Stimulated activated effector memory CD8-positive, alpha-beta T cell treated with anti-CD3 and anti-CD28 coated beads, Interleukin-12 subunit alpha, Interleukin-12 subunit beta, amount 100 ng/mL, for 72 hours (primary cell): ENCODE data around the gene ATP13A1.
A peak's percentile ranks its signal among the peaks of the same experiment; 100 is the strongest.
"Not testable (repeated sequence)": the region's sequence is repeated elsewhere in the genome, so short reads cannot be mapped to it uniquely, and the experiment has no call there.

Experiments used
- ATAC-seq: fragments of 150-1000 bp; cut with Tn5 transposase; 2 replicates; pipeline ENCODE4 v1.10.0; 2021
- DNase-seq, 2 donors: peaks; one replicate each; pipeline ENCODE4 v3.0.0; 2021 to 2022; ENCODE audit warnings: low spot score in 2 of 2
- H3K27ac Mint-ChIP-seq: one replicate; pipeline ENCODE4 v1.8.0; 2022; ENCODE audit warnings: mild to moderate bottlenecking, mixed read lengths
- H3K36me3 Mint-ChIP-seq: one replicate; pipeline ENCODE4 v1.8.0; 2022; ENCODE audit warnings: mild to moderate bottlenecking, mixed read lengths
- H3K4me1 Mint-ChIP-seq: one replicate; pipeline ENCODE4 v1.8.0; 2022; ENCODE audit warnings: mixed read lengths
- H3K4me3 Mint-ChIP-seq: one replicate; pipeline ENCODE4 v1.8.0; 2022; ENCODE audit warnings: mild to moderate bottlenecking, mixed read lengths
- H3K9me3 Mint-ChIP-seq: one replicate; pipeline ENCODE4 v1.8.0; 2022; ENCODE audit warnings: mixed read lengths

ATP13A1 gene

DNA sequence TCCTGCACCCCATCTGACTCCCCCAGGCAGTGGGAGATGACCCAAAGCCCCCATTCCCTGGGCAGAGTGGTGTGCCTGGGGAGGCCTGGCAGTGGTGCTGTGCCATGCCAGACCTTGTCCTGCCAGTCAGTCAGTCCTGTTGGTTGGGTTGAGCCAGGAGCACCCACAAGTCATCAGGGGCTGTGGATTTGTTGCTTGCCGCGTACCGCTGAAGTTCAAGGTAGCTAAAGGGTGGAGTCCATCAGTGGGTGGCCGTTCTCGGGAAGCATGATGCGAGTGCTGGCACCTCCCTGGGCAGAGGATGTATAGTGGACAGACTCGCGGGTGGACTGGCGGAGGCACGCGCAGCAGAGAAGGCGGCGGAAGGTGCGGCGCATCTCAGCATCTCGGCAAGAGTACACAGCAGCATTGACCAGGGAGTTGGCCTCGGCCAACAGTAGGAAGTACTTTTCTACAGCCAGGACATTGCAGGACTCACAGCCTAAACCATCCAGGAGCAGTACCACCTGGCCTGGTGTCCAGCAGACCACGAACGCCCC, 39.4 kb downstream of the ATP13A1 start:
- Mint-ChIP-seq H3K27ac (peak overlapping the region; percentile 29), H3K36me3 (peaks cover 89% of the 10 kb centered on the region), H3K4me1 (peaks cover 48% of the 10 kb centered on the region), H3K9me3 (no peaks in the 10 kb centered on the region), H3K4me3 (no peak overlapping the region)
- ATAC-seq (no peak), DNase-seq (no peak)

DNA sequence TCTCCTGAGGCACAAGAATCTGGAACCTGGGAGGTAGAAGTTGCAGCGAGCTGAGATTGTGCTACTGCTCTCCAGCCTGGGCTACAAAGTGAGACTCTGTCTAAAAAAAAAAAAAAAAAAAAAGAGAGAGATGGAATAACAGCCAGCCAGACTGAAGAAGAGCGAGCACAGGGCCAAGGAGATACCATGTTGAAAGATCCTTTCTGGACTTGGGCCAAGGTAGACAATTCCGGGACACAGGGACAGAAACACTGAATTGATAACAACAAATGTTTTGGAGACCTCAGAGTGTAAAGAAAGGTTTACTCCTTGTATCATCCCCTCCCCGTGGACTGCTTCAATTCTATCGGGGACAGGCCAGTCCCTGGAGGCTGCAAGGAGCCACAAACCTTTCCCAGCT, 40.1 kb downstream of the ATP13A1 start:
- DNase-seq = no peak
- H3K27ac Mint-ChIP-seq = peak overlapping the region; percentile 29
- peaks cover 48% of the 10 kb centered on the region for H3K4me1 Mint-ChIP-seq
- no peak for ATAC-seq
- H3K9me3 Mint-ChIP-seq = no peaks in the 10 kb centered on the region
- H3K36me3 Mint-ChIP-seq = peaks cover 89% of the 10 kb centered on the region
- no peak overlapping the region for H3K4me3 Mint-ChIP-seq

DNA sequence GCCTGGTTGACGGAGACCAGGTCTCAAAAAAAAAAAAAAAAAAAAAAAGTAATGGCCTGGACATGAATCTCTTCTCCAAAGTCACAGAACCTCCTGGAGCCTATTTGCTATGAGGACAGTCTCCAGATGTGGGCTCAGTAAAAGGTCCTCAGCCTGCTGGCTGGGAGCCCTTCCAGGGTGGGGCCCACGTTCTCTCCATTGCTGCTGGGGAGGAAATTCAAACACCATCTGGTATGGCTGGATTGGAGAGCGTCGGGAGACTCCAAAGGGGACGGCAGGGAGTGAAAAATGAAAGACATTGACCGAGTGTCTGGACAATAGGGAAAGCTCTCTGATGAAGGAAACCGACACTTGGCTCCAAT, 43.6 kb downstream of the ATP13A1 start:
- Mint-ChIP-seq H3K36me3 (peaks cover 80% of the 10 kb centered on the region), H3K4me1 (peaks cover 59% of the 10 kb centered on the region), H3K27ac (no peak overlapping the region), H3K9me3 (no peaks in the 10 kb centered on the region), H3K4me3 (no peak overlapping the region)
- DNase-seq = no peak
- ATAC-seq = no peak

DNA sequence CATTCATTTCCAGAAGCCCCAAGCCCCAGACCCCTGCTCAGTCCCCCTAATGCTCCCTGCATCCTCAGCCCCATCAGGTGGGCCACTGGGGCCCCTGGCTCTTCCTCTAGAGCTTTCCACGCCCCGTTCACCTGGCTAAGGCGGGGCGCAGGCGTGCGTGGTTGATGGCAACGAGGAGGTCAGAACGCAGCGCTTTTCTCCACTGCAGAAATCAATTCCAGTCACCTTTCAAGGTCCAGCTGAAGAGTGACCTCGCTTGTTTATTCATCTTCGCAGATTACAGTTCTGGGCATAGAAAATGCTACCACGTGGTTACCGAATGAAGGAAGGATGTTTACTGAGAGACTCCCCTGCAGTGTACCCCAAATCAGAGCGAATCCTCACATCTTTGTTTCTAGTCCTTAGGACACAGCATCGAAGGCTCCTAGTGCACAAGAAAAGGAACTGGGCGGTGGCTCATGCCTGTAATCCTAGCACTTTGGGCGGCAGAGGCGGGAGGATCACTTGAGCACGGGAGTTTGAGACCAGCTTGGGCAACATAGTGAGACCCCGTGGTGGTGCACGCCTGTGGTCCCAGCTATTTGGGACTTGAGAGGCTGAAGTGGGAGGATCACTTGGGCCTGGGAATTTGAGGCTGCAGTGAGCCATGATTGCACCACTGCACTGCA, 44.2 kb downstream of the ATP13A1 start:
- Mint-ChIP-seq H3K9me3 (no peaks in the 10 kb centered on the region), H3K4me1 (peaks cover 62% of the 10 kb centered on the region), H3K27ac (peak overlapping the region; percentile 95), H3K4me3 (peak overlapping the region; percentile 94), H3K36me3 (peaks cover 80% of the 10 kb centered on the region)
- ATAC-seq (no peak), DNase-seq (no peak)

DNA sequence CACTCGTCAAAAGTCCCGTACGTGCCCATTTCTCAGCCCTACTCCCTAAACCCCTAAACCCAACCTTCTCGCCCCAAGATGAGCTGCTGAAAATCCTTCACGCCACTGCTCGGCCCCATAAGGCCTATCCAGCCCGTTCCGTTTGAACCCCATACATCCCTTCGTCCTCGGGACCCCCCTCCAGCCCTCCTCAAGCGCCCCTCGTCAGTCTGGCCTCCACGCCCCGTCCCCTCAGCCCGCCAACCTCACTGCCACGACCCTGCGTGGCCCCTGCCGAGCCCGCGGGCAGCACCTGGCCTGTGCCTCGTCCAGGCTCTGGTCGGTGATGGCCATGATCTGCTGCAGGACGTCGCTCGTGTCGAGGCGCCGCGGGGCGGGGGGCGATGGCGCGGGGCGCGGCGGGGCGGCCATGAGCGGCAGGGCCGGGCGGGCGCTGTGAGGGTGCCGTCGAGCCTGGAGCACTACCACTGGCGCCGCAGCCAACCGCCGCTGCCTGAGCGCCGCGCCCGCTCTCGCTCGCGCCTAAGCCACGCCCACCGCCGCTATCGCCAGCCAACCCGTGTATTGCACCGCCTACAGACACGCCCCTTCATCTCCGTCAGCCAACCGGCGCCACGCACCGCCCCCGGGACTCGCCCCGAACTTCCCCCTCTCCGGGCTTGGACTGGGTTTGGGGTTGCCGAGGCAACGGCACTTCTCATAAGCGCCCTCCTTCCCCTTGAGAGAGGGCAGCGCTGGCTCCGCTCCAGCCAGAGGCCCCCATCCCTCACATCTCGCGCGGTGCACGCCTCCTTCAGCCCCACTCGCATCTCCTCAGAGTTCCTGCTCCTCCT, 45.0 kb downstream of the ATP13A1 start, which contains the start of gene PBX4:
PBX4 (minus strand) TSS at position 469 of the 833 bp plus-strand sequence; CDS start at position 411, 58 bp downstream.
- Mint-ChIP-seq H3K36me3 (peaks cover 80% of the 10 kb centered on the region), H3K9me3 (no peaks in the 10 kb centered on the region), H3K4me3 (peak within 1 kb of the TSS; percentile 94), H3K27ac (peak within 1 kb of the TSS; percentile 95), H3K4me1 (peaks cover 66% of the 10 kb centered on the region)
- ATAC-seq (peak; percentile 94), DNase-seq (peak; percentile 96 to 99)

DNA sequence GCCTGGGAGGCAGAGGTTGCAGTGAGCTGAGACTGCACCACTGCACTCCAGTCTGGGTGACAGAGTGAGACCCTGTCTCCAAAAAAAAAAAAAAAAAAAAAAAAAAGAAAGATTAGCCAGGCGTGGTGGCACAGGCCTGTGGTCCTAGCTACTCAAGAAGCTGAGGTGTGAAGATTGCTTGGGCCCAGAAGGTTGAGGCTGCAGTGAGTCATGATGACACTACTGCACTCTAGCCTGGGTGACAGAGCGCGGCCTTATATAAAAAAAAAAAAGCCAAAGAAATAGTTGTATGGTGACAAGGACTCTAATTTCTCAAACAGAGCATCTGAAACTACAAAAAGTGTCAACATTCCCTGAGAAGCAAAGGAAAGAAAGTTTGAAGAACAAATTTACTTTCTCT, 48.4 kb downstream of the ATP13A1 start:
- no peaks in the 10 kb centered on the region for H3K9me3 Mint-ChIP-seq
- H3K4me3 Mint-ChIP-seq = peak overlapping the region; percentile 94
- DNase-seq = no peak
- H3K27ac Mint-ChIP-seq = peak overlapping the region; percentile 93
- H3K36me3 Mint-ChIP-seq = peaks cover 75% of the 10 kb centered on the region
- ATAC-seq = peak; percentile 75
- peaks cover 68% of the 10 kb centered on the region for H3K4me1 Mint-ChIP-seq

DNA sequence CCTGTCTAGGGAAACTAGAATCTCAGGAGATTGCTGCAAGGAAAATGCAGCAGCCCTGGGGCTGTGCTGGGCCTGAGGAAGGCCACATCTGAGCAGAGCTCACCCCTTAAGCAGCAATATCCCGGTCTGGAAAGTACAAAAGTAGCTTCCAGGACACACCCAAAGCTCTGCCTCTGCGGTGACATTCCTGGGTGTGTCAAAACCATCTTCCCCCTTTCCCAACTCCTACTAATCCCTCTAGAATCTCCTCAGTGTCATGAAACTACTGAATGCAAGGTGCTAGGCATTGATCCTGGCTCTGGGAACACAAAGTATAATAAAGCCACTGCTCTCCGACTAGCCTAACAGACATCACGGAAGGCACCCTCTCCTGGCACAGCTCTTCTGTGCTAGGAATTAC, 50.0 kb downstream of the ATP13A1 start:
- Mint-ChIP-seq H3K9me3 (no peaks in the 10 kb centered on the region), H3K36me3 (peaks cover 85% of the 10 kb centered on the region), H3K27ac (peak overlapping the region; percentile 81), H3K4me3 (peak overlapping the region; percentile 94), H3K4me1 (peaks cover 59% of the 10 kb centered on the region)
- DNase-seq (no peak), ATAC-seq (no peak)

DNA sequence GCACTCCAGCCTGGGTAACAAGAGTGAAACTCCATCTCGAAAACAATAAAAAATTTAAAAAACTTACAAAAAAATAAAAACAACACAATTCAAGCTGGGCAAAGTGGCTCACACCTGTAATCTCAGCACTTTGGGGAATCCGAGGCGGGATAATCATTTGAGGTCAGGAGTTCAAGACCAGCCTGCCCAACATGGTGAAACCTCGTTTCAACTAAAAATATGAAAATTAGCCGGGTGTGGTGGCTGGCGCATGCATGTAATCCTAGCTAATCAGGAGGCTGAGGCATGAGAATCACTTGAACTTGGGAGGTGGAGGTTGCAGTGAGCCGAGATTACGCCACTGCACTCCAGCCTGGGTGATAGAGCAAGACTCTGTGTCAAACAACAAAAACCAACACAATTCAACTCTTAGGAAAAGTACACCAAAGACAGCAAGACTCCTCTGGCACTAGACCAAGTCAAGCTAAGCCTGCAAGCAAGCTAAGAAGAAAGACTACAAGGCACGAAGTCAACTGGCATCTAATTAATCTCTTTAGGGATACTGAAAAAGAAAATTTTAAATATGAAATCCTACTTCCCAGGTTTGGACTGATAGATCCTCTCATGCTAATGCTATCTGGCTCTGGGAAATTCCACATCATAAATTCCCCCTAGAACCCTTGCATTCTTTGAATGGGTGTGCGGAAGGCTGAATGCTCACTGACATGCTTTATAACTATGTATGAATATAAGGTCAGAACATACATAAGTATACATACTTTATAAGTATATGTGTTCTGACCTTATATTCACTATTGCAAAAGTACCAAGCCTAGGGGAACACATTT, 52.9 kb downstream of the ATP13A1 start:
- no peaks in the 10 kb centered on the region for H3K9me3 Mint-ChIP-seq
- ATAC-seq = no peak
- H3K4me3 Mint-ChIP-seq = no peak overlapping the region
- DNase-seq = no peak
- H3K36me3 Mint-ChIP-seq = peaks cover 92% of the 10 kb centered on the region
- peaks cover 51% of the 10 kb centered on the region for H3K4me1 Mint-ChIP-seq
- H3K27ac Mint-ChIP-seq = no peak overlapping the region

DNA sequence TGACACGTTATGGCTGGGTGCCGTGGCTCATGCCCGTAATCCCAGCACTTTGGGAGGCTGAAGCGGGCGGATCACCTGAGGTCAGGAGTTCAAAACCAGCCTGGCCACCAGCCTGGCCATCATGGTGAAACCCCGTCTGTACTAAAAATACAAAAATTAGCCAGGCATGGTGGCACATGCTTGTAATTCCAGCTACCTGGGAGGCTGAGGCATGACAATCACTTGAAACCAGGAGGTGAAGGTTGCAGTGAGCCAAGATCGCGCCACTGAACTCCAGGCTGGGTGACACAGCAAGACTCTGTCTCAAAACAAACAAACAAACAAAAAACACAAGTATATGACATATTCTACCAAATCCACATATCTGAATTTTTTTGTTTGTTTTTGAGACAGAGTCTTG, 56.8 kb downstream of the ATP13A1 start:
- not testable (repeated sequence) for H3K4me3 Mint-ChIP-seq

DNA sequence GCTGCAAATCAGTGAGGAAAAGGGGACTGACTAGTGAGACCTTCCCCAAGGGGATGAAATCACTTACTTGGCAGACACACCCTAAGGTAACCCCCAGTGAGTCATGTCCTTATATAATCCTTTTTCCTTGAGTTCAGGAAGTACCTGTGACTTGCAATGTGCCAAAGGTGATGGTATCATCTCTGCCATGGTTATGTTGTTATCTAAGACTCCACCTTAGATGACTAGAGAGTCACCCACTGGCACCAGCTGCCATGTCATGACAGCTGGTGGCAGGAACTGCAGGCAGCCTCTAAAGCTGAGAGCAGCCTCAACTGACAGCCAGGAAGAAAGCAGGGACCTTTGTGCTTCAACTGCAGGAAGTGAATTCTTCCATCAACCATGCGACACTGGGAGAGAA, 57.5 kb downstream of the ATP13A1 start:
- Mint-ChIP-seq H3K27ac (peak overlapping the region; percentile 83), H3K4me1 (peaks cover 50% of the 10 kb centered on the region), H3K9me3 (no peaks in the 10 kb centered on the region), H3K36me3 (peaks cover 91% of the 10 kb centered on the region), H3K4me3 (peak overlapping the region; percentile 36)
- no peak for DNase-seq
- peak; percentile 94 for ATAC-seq

More for the DNA sequence above, 56.8 kb downstream of the ATP13A1 start:
- DNase-seq, H3K9me3 Mint-ChIP-seq, ATAC-seq: not testable (repeated sequence)
- H3K36me3 Mint-ChIP-seq = peaks cover 91% of the 10 kb centered on the region
- peak overlapping the region; percentile 83 for H3K27ac Mint-ChIP-seq
- H3K4me1 Mint-ChIP-seq = peaks cover 43% of the 10 kb centered on the region

DNA sequence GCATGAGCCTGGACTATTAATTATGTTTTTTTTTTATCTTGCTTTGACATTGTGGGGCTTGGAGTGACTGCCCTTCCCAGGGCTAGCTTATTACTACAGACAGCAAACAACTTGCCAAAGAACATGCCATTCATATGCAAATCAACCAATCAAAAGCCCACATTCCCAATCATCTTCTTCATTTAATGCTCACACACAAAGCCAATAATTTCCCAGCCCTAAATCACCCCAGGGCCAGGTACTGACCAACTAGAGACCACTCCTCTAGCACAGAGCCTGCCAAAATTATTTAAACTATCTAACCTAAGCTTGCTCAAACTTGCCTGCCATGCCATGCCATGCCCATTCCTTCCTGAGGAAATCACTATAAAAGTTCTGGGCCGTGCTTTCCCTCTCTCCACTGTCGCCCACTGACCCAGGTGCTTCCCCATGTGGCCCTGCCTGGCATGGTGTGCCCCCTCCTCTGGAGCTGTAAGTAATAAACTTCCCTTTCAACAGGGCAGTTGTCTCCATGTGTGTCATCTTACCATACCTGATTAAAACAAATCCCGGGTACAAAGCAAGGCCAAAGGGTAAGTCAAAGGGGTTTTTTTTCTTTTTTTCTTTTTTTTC, 60.7 kb downstream of the ATP13A1 start:
- no peak for ATAC-seq

DNA sequence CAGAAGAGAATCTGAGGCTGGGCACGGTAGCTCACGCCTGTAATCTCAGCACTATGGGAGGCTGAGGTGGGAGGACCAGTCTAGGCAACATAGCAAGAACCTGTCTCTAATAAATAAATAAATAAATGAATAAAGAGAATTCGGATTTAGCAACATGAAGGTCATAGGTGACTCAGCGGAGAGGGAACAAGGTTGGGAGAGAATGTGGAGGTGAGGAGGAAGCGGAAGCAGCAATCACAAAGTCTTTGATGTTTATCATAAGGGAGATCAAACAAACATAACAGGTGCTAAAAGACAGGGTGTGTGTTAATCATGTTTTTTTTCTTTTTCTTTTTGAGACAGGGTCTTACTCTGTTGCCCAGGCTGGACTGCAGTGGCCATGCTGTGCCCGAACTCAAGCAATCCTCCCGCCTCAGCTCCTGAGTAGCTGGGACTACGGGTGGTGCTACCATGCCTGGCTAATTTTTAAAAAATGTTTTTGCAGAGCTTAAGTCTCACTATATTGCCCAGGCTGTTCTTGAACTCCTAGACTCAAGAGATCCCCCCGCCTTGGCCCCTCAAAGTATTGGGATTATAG, 61.3 kb downstream of the ATP13A1 start:
- ATAC-seq (no peak), DNase-seq (no peak)
- peak overlapping the region; percentile 36 for H3K4me3 Mint-ChIP-seq
- H3K4me1 Mint-ChIP-seq = peaks cover 58% of the 10 kb centered on the region
- peaks cover 88% of the 10 kb centered on the region for H3K36me3 Mint-ChIP-seq
- H3K27ac Mint-ChIP-seq = peak overlapping the region; percentile 88
- H3K9me3 Mint-ChIP-seq = no peaks in the 10 kb centered on the region

More for the DNA sequence above, 60.7 kb downstream of the ATP13A1 start:
- Mint-ChIP-seq H3K4me1 (peaks cover 52% of the 10 kb centered on the region), H3K36me3 (peaks cover 88% of the 10 kb centered on the region), H3K4me3 (peak overlapping the region; percentile 36), H3K27ac (peak overlapping the region; percentile 88), H3K9me3 (no peaks in the 10 kb centered on the region)
- DNase-seq = no peak

DNA sequence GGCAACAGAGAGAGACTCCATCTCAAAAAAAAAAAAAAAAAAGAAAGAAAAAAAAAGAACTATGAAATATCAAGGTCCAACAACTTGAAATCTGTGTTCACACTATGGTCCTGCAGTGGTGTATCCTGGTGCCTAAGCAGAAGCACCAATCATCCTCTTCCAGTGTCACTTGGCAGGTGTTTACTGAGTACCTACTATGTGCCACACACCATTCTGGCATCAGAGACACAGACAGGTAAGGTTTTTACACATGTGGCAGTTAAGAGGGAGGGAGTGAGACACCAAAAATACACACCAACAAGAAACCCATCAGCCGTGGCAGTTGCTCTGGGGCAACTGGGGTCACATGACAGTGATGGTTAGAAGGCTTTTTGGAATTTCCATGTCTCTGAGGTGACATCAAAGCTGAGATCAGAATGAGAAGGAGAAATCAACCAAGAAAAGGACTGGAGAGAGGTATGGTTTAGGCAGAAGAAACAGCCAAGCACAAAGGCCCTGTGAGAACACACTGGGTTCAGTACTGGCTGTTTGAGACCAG, 62.6 kb downstream of the ATP13A1 start:
- peak overlapping the region; percentile 36 for H3K4me3 Mint-ChIP-seq
- peaks cover 58% of the 10 kb centered on the region for H3K4me1 Mint-ChIP-seq
- DNase-seq (no peak), ATAC-seq (no peak)
- H3K9me3 Mint-ChIP-seq = no peaks in the 10 kb centered on the region
- peak overlapping the region; percentile 88 for H3K27ac Mint-ChIP-seq
- peaks cover 90% of the 10 kb centered on the region for H3K36me3 Mint-ChIP-seq
